ENCODE measurements around the gene DNAI7.

The DNAI7 gene

GRCh38 chr12:25100194-25101091 is 94.5 kb downstream of the DNAI7 start:
- no peak for DNase-seq (ENCODE audit: low spot score)

GRCh38 chr12:25099010-25099409 is 96.0 kb downstream of the DNAI7 start:
- no peak for DNase-seq (ENCODE audit: low spot score)

GRCh38 chr12:25089738-25090137 is 105.2 kb downstream of the DNAI7 start:
- no peak for DNase-seq (ENCODE audit: low spot score)

- DNase-seq (ENCODE audit: low spot score): no peak
These were observed 107.4 kb downstream of the DNAI7 start for GRCh38 chr12:25087596-25087995.

- DNase-seq (ENCODE audit: low spot score): no peak
These were observed 110.1 kb downstream of the DNAI7 start for GRCh38 chr12:25084816-25085215.

DNA sequence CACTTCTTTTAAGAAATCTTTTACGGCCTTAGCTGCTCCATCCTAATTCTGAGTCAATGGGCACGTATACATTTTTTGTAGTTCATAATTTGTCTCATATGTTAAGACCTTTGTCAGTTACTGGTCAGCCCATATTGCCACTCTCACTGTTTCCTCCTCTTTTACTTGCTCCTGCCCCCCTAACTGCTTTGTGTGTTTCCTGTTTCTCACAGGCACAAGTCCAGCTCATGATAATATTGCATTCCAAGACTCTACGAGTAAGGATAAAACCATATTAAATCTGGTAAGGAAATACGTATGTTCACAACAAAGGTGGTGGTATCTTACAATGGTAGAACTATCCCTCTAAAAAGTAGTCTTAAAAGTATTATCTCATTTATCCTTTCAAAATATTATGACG is 111.7 kb downstream of the DNAI7 start:
- no peak for DNase-seq (ENCODE audit: low spot score)

DNA sequence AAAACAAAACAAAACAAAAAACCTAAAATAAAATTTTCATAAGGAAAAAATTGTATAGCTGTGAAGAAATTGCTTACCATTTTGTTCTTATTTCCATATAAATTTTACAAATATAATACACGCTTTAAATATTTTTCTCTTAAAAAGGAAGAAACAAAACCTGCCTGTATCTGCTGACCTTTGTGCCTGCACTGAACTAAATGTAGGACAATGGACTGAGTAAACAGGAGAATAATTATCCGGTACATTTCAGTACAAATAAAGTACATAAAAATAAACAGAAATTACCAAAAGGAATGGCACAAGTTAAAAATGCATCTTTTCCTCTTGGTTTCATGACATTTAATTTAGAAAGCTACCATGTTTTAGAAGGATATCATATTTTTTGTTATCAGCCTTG is 112.3 kb downstream of the DNAI7 start:
- DNase-seq (ENCODE audit: low spot score): no peak

GRCh38 chr12:25079393-25079792 is 115.6 kb downstream of the DNAI7 start:
- no peak for DNase-seq (ENCODE audit: low spot score)

DNA sequence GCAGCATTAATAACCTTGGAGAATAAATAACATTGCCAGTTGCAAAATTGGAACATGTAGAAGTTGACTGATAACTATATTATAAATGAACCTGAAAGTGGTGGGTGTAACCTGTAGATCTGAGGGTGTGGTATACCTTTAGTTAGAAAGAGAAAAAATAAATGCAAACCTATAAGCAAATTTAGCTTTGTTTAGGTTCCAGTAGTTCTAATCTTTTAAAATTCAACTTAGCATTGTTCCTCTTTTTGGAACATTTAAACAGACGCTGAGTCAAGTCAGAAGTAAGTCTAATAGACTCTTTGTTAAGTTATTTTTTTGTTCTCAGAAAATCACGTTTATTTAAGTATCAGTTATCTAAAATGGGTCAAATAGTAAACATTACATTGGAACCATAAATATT is 120.0 kb downstream of the DNAI7 start:
- no peak for DNase-seq (ENCODE audit: low spot score)

GRCh38 chr12:25074113-25074512 is 120.8 kb downstream of the DNAI7 start:
- DNase-seq (ENCODE audit: low spot score): no peak

- DNase-seq (ENCODE audit: low spot score): no peak
These were observed 121.9 kb downstream of the DNAI7 start for GRCh38 chr12:25072906-25073650.

DNA sequence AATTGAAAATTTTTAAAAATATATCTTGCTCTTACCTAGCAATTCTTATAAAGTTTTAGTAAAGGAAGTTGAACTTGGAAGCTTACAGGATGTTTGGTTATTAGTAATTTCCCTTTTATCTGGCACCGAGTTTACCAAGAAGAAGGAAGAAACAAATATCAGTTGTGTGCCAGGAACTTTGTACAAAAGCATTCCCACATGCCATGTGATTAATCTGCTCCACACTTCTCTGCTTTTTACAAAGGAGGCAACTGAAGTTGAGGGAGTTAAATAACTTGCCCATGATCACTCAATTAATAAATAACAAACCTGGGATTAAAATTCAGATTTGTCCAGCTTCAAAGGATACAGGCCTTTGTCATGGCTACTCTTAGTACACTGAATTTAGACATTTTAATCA is 123.6 kb downstream of the DNAI7 start:
- DNase-seq (ENCODE audit: low spot score): no peak

DNA sequence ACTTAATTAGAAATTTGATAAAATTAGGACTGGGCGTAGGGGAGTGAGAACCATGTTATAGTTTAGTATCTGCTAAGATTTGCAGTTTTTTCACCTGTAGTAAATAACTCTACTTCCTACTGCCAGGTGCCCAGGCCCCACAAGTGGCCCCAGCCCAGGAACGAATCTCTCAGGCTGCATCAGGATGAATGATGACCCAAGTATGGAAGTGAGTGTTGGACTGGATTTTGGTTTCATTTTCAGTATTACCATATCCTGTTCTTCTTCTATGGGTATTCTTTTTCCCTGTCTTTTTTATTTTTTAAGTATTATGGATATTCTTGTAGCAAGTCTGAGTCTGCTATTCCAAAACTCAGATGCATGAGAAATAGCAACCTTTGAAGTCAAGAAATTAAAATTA is 125.7 kb downstream of the DNAI7 start:
- DNase-seq (ENCODE audit: low spot score): no peak

- DNase-seq (ENCODE audit: low spot score): no peak
These were observed 129.9 kb downstream of the DNAI7 start for GRCh38 chr12:25065035-25065434.

DNA sequence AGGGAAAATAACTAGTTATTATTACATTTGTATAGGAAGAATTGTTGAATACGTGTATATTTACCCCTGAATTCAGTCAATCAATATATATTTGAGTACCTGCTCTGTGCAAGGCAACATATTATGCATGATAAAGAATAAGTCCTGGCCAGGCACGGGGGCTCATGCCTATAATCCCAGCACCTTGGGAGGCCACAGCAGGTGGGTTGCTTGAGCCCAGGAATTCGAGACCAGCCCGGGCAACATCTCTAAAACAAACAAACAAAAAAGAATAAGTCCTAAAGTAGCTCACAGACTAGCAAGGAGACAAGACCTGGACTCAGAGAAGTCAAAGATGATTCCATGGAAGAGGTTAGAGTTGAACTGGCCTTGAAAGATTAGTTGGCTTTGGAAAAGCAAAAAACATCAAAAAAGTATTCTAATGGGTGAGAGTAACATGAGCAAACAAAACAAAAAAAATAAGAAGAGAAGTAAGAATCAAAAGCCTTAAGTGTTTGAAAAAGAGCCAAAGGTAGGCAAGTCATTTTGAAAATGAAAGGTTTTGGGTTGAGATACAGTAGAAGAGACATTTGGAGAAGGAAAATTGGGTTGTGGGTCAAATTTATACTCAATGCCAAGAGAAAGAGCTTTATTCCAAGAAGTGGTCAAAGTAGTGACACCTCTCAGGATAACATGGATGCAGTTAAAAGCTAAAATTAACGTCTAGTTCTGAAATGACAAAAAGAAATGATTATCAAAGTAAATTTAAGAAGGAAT is 130.9 kb downstream of the DNAI7 start:
- DNase-seq (ENCODE audit: low spot score): no peak

DNA sequence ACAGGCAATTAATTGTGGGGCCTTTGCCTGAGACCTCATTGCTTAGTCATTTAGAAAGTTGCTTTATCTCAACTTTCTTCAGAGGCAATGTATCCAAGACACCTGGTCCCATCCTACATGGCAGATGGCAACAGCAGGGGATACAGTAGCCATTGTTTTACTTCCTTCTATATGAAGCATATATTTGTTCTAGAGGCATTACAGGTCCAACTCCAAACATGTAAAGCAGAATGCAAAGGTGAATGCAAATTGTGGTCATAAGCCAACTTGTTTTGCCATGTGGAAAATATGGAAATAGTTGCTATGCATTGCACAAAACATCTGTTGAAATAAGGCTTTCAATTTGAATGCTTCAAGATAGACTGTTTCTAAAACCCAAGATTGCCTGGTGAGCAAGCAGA is 136.3 kb downstream of the DNAI7 start:
- DNase-seq (ENCODE audit: low spot score): no peak
